ENCODE measurements around the gene RHOXF1.
"Not testable (repeated sequence)": the region's sequence is repeated elsewhere in the genome, so short reads cannot be mapped to it uniquely, and the experiment has no call there.

Gene RHOXF1

GRCh38 chrX:120120223-120120622 lies 4.5 kb upstream of the RHOXF1 start:
- Histone ChIP-seq H3K4me3 (ENCODE audit: insufficient read length, low read depth) (no peak overlapping the region), H3K9me3 (ENCODE audit: insufficient read depth, low read length) (no peaks in the 10 kb centered on the region), H3K4me1 (ENCODE audit: insufficient read depth, insufficient read length) (no peaks in the 10 kb centered on the region), H3K36me3 (ENCODE audit: insufficient read depth, insufficient read length, low read length) (no peaks in the 10 kb centered on the region), H3K9ac (ENCODE audit: insufficient read length, low read depth) (no peak overlapping the region), H3K27me3 (ENCODE audit: insufficient read depth, insufficient read length) (no peaks in the 10 kb centered on the region)
- TF ChIP-seq YY1 (IDR thresholded peaks at IDR 0.05; ENCODE audit: insufficient read depth, insufficient read length) = no peak
- TF ChIP-seq ZNF274 (IDR thresholded peaks at IDR 0.05; ENCODE audit: low read depth, low read length) = no peak
- TF ChIP-seq SUZ12 (IDR thresholded peaks at IDR 0.05; ENCODE audit: extremely low read depth, insufficient read depth, insufficient read length) = no peak
- no peak for DNase-seq (ENCODE audit: low read depth, low spot score)

- no peak for DNase-seq (ENCODE audit: low read depth, low spot score)
- Histone ChIP-seq H3K4me3 (ENCODE audit: insufficient read length, low read depth) (no peak overlapping the region), H3K9ac (ENCODE audit: insufficient read length, low read depth) (no peak overlapping the region), H3K27me3 (ENCODE audit: insufficient read depth, insufficient read length) (no peaks in the 10 kb centered on the region), H3K36me3 (ENCODE audit: insufficient read depth, insufficient read length, low read length) (no peaks in the 10 kb centered on the region), H3K4me1 (ENCODE audit: insufficient read depth, insufficient read length) (no peaks in the 10 kb centered on the region), H3K9me3 (ENCODE audit: insufficient read depth, low read length) (no peaks in the 10 kb centered on the region; the same call in 1 of the 2 replicates)
- TF ChIP-seq SUZ12 (IDR thresholded peaks at IDR 0.05; ENCODE audit: extremely low read depth, insufficient read depth, insufficient read length) (no peak), ZNF274 (IDR thresholded peaks at IDR 0.05; ENCODE audit: low read depth, low read length) (no peak), YY1 (IDR thresholded peaks at IDR 0.05; ENCODE audit: insufficient read depth, insufficient read length) (no peak)
These were observed 4.1 kb downstream of the RHOXF1 start for GRCh38 chrX:120111611-120112010.

DNA sequence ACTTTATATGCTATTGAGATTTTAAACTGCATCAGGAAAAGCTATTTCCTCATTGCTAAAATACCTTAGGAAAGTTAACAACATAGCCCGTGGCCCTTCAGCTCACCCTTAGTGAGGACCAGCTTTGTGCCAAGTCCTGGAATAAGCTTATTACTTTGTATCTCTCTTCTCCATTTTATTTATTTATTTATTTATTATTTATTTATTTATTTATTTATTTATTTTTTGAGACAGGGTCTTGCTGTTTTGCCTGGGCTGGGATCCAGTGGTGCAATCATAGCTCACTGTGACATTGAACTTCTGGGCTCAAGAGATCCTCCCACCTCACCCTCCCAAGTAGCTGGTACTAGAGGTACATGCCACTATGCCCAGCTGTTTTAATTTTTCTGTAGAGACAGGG lies 6.3 kb downstream of the RHOXF1 start:
- no peaks in the 10 kb centered on the region; the same call in 1 of the 2 replicates for H3K9me3 ChIP-seq (ENCODE audit: insufficient read depth, low read length)
- no peaks in the 10 kb centered on the region for H3K27me3 ChIP-seq (ENCODE audit: insufficient read depth, insufficient read length)
- H3K4me1 ChIP-seq (ENCODE audit: insufficient read depth, insufficient read length) = no peaks in the 10 kb centered on the region
- H3K36me3 ChIP-seq (ENCODE audit: insufficient read depth, insufficient read length, low read length) = no peaks in the 10 kb centered on the region
- no peak overlapping the region for H3K9ac ChIP-seq (ENCODE audit: insufficient read length, low read depth)
- H3K4me3 ChIP-seq (ENCODE audit: insufficient read length, low read depth) = no peak overlapping the region
- DNase-seq (ENCODE audit: low read depth, low spot score) = no peak
- TF ChIP-seq ZNF274 (IDR thresholded peaks at IDR 0.05; ENCODE audit: low read depth, low read length) (no peak), YY1 (IDR thresholded peaks at IDR 0.05; ENCODE audit: insufficient read depth, insufficient read length) (no peak), SUZ12 (IDR thresholded peaks at IDR 0.05; ENCODE audit: extremely low read depth, insufficient read depth, insufficient read length) (no peak)

DNA sequence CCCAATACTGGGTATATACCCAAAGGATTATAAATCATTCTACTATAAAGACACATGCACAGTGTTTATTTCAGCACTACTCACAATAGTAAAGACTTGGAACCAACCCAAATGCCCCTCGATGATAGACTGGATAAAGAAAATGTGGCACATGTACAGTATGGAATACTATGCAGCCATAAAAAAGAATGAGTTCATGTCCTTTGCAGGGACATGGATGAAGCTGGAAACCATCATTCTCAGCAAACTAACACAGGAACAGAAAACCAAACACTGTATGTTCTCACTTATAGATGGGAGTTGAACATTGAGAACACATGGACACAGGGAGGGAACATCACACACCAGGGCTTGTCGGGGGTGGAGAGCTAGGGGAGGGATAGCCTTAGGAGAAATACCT lies 11.0 kb downstream of the RHOXF1 start:
- H3K36me3 ChIP-seq (ENCODE audit: insufficient read depth, insufficient read length, low read length); H3K27me3 ChIP-seq (ENCODE audit: insufficient read depth, insufficient read length); DNase-seq (ENCODE audit: low read depth, low spot score); H3K4me3 ChIP-seq (ENCODE audit: insufficient read length, low read depth); H3K4me1 ChIP-seq (ENCODE audit: insufficient read depth, insufficient read length); H3K9ac ChIP-seq (ENCODE audit: insufficient read length, low read depth): not testable (repeated sequence)
- H3K9me3 ChIP-seq (ENCODE audit: insufficient read depth, low read length) = peaks cover 23% of the 10 kb centered on the region

DNA sequence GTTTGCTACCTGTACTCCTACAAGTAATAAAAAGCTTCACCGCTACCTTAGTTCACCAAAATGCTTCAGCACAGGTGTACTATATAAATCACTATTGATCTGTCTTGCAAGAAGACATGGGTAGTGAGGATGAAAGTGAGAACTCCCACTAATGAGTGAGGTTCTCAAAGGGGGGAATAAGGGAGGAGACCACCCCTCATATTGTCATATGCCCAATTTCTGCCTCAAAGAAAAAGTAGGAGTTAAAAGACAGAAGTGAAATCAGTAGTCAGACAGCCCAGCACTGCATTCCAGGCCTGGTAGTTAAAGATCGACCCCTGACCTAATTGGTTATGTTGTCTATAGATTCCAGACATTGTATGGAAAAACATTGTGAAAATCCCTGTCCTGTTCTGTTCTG lies 14.7 kb downstream of the RHOXF1 start:
- not testable (repeated sequence) for H3K9ac ChIP-seq (ENCODE audit: insufficient read length, low read depth); H3K36me3 ChIP-seq (ENCODE audit: insufficient read depth, insufficient read length, low read length); H3K4me3 ChIP-seq (ENCODE audit: insufficient read length, low read depth); H3K27me3 ChIP-seq (ENCODE audit: insufficient read depth, insufficient read length); H3K4me1 ChIP-seq (ENCODE audit: insufficient read depth, insufficient read length); DNase-seq (ENCODE audit: low read depth, low spot score)
- H3K9me3 ChIP-seq (ENCODE audit: insufficient read depth, low read length) = peaks cover 23% of the 10 kb centered on the region

GRCh38 chrX:120090208-120090607 lies 25.5 kb downstream of the RHOXF1 start:
- no peak overlapping the region for H3K4me3 ChIP-seq (ENCODE audit: insufficient read length, low read depth)
- no peaks in the 10 kb centered on the region for H3K9me3 ChIP-seq (ENCODE audit: insufficient read depth, low read length)
- no peaks in the 10 kb centered on the region for H3K27me3 ChIP-seq (ENCODE audit: insufficient read depth, insufficient read length)
- no peak overlapping the region for H3K9ac ChIP-seq (ENCODE audit: insufficient read length, low read depth)
- no peaks in the 10 kb centered on the region for H3K4me1 ChIP-seq (ENCODE audit: insufficient read depth, insufficient read length)
- H3K36me3 ChIP-seq (ENCODE audit: insufficient read depth, insufficient read length, low read length) = no peaks in the 10 kb centered on the region
- no peak for TF ChIP-seq YY1 (IDR thresholded peaks at IDR 0.05; ENCODE audit: insufficient read depth, insufficient read length)
- TF ChIP-seq SUZ12 (IDR thresholded peaks at IDR 0.05; ENCODE audit: extremely low read depth, insufficient read depth, insufficient read length) = no peak
- TF ChIP-seq ZNF274 (IDR thresholded peaks at IDR 0.05; ENCODE audit: low read depth, low read length) = no peak
- DNase-seq (ENCODE audit: low read depth, low spot score) = peak; percentile 51

DNA sequence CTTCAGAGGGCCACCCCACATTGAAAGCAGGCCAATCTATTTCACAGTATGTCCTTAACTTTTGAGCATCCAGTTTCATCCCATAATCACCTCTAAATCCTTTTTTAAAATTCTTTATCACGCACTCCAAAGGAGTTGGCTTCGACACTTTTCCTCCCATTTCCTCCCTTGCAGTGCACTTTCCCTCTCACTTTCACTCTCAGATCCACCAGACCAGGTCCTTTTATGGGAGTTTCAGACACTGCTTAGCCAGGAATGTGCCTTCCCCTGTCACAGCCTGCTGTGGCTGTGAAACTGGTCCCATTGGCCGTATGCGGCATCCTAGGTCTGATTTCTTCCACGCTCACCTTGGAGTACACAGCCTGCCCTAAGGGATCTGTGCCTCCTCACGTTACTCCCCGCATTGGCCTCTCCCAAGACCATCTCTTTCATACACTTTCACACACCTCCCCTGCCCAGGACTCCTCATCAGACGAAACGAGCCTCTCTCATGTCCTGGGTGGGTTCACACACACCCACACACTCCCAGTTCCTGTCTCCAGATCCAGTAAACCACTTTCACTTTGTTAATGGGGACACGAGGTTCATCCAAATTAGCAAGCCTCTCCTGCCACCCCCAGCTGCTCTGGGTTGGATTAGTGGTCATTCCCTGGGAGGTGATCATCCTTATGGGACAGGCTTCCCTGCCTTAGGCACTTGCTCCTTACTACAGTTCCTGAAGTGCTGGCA lies 28.3 kb downstream of the RHOXF1 start:
- no peak for DNase-seq (ENCODE audit: low read depth, low spot score)
- no peaks in the 10 kb centered on the region for H3K9me3 ChIP-seq (ENCODE audit: insufficient read depth, low read length)
- no peaks in the 10 kb centered on the region for H3K36me3 ChIP-seq (ENCODE audit: insufficient read depth, insufficient read length, low read length)
- no peak overlapping the region for H3K4me3 ChIP-seq (ENCODE audit: insufficient read length, low read depth)
- H3K9ac ChIP-seq (ENCODE audit: insufficient read length, low read depth) = no peak overlapping the region
- no peaks in the 10 kb centered on the region for H3K4me1 ChIP-seq (ENCODE audit: insufficient read depth, insufficient read length)
- H3K27me3 ChIP-seq (ENCODE audit: insufficient read depth, insufficient read length) = no peaks in the 10 kb centered on the region
- TF ChIP-seq YY1 (IDR thresholded peaks at IDR 0.05; ENCODE audit: insufficient read depth, insufficient read length) (no peak), ZNF274 (IDR thresholded peaks at IDR 0.05; ENCODE audit: low read depth, low read length) (no peak), SUZ12 (IDR thresholded peaks at IDR 0.05; ENCODE audit: extremely low read depth, insufficient read depth, insufficient read length) (no peak)

GRCh38 chrX:120085553-120086185 lies 30.0 kb downstream of the RHOXF1 start:
- DNase-seq (ENCODE audit: low read depth, low spot score); H3K36me3 ChIP-seq (ENCODE audit: insufficient read depth, insufficient read length, low read length); H3K9me3 ChIP-seq (ENCODE audit: insufficient read depth, low read length); H3K9ac ChIP-seq (ENCODE audit: insufficient read length, low read depth); H3K4me3 ChIP-seq (ENCODE audit: insufficient read length, low read depth); H3K4me1 ChIP-seq (ENCODE audit: insufficient read depth, insufficient read length); H3K27me3 ChIP-seq (ENCODE audit: insufficient read depth, insufficient read length): not testable (repeated sequence)

GRCh38 chrX:120077590-120077989 lies 38.1 kb downstream of the RHOXF1 start, which contains the start of gene RHOXF2B:
RHOXF2B (minus strand) TSS chrX:120077690; CDS start chrX:120077552, 138 bp downstream.
- DNase-seq (ENCODE audit: low read depth, low spot score); H3K27me3 ChIP-seq (ENCODE audit: insufficient read depth, insufficient read length); H3K36me3 ChIP-seq (ENCODE audit: insufficient read depth, insufficient read length, low read length); H3K9ac ChIP-seq (ENCODE audit: insufficient read length, low read depth); H3K4me3 ChIP-seq (ENCODE audit: insufficient read length, low read depth); H3K4me1 ChIP-seq (ENCODE audit: insufficient read depth, insufficient read length); H3K9me3 ChIP-seq (ENCODE audit: insufficient read depth, low read length): not testable (repeated sequence)

GRCh38 chrX:120066169-120066568 lies 49.5 kb downstream of the RHOXF1 start:
- H3K4me3 ChIP-seq (ENCODE audit: insufficient read length, low read depth); H3K9me3 ChIP-seq (ENCODE audit: insufficient read depth, low read length); H3K9ac ChIP-seq (ENCODE audit: insufficient read length, low read depth); H3K36me3 ChIP-seq (ENCODE audit: insufficient read depth, insufficient read length, low read length); H3K27me3 ChIP-seq (ENCODE audit: insufficient read depth, insufficient read length); H3K4me1 ChIP-seq (ENCODE audit: insufficient read depth, insufficient read length); DNase-seq (ENCODE audit: low read depth, low spot score): not testable (repeated sequence)
